ENCODE results near the gene PPP2R5C.

PPP2R5C gene

GRCh38 chr14:101855958-101856357 lies 94.4 kb downstream of the PPP2R5C start:
- TF ChIP-seq CTCF (IDR thresholded peaks at IDR 0.05; ENCODE audit: insufficient read depth, low read length, poor library complexity, severe bottlenecking): no peak
- Histone ChIP-seq H3K36me3 (ENCODE audit: control insufficient read depth, insufficient read depth, low read length) (peaks cover 3% of the 10 kb centered on the region), H3K4me3 (replicated peaks; ENCODE audit: low read depth, low read length) (no peak overlapping the region), H3K27me3 (replicated peaks; ENCODE audit: control insufficient read depth, insufficient read depth, low read length) (no peaks in the 10 kb centered on the region)
- no peak for DNase-seq (ENCODE audit: extremely low read depth, insufficient read length)

DNA sequence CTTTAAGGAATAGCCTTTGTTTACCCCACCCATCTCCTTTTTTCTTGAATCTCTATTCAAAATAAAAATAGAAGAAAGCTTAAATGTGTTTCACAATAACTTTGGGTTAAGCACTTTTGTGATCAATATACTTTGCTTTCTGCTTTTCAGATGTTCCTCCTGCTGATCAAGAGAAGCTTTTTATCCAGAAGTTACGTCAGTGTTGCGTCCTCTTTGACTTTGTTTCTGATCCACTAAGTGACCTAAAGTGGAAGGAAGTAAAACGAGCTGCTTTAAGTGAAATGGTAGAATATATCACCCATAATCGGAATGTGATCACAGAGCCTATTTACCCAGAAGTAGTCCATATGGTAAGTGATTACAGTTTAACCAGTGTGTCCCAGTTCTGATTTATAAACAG lies 95.0 kb downstream of the PPP2R5C start:
- TF ChIP-seq CTCF (IDR thresholded peaks at IDR 0.05; ENCODE audit: insufficient read depth, low read length, poor library complexity, severe bottlenecking): no peak
- no peak overlapping the region for H3K4me3 ChIP-seq (replicated peaks; ENCODE audit: low read depth, low read length)
- peaks cover 3% of the 10 kb centered on the region for H3K36me3 ChIP-seq (ENCODE audit: control insufficient read depth, insufficient read depth, low read length)
- no peak for DNase-seq (ENCODE audit: extremely low read depth, insufficient read length)
- H3K27me3 ChIP-seq (replicated peaks; ENCODE audit: control insufficient read depth, insufficient read depth, low read length): no peaks in the 10 kb centered on the region

GRCh38 chr14:101857226-101857625 lies 95.7 kb downstream of the PPP2R5C start:
- DNase-seq (ENCODE audit: extremely low read depth, insufficient read length): no peak
- TF ChIP-seq CTCF (IDR thresholded peaks at IDR 0.05; ENCODE audit: insufficient read depth, low read length, poor library complexity, severe bottlenecking): no peak

GRCh38 chr14:101858791-101859537 lies 97.5 kb downstream of the PPP2R5C start:
- Histone ChIP-seq H3K4me3 (replicated peaks; ENCODE audit: low read depth, low read length) (no peak overlapping the region), H3K36me3 (ENCODE audit: control insufficient read depth, insufficient read depth, low read length) (peaks cover 3% of the 10 kb centered on the region), H3K27me3 (replicated peaks; ENCODE audit: control insufficient read depth, insufficient read depth, low read length) (no peaks in the 10 kb centered on the region)
- TF ChIP-seq CTCF (IDR thresholded peaks at IDR 0.05; ENCODE audit: insufficient read depth, low read length, poor library complexity, severe bottlenecking): no peak
- DNase-seq (ENCODE audit: extremely low read depth, insufficient read length): no peak

More at GRCh38 chr14:101857226-101857625, 95.7 kb downstream of the PPP2R5C start:
- Histone ChIP-seq H3K36me3 (ENCODE audit: control insufficient read depth, insufficient read depth, low read length) (peaks cover 3% of the 10 kb centered on the region), H3K27me3 (replicated peaks; ENCODE audit: control insufficient read depth, insufficient read depth, low read length) (no peaks in the 10 kb centered on the region), H3K4me3 (replicated peaks; ENCODE audit: low read depth, low read length) (no peak overlapping the region)

GRCh38 chr14:101859538-101859902 lies 98.0 kb downstream of the PPP2R5C start:
- H3K27me3 ChIP-seq (replicated peaks; ENCODE audit: control insufficient read depth, insufficient read depth, low read length): no peaks in the 10 kb centered on the region
- H3K4me3 ChIP-seq (replicated peaks; ENCODE audit: low read depth, low read length): no peak overlapping the region
- peaks cover 3% of the 10 kb centered on the region for H3K36me3 ChIP-seq (ENCODE audit: control insufficient read depth, insufficient read depth, low read length)
- TF ChIP-seq CTCF (IDR thresholded peaks at IDR 0.05; ENCODE audit: insufficient read depth, low read length, poor library complexity, severe bottlenecking): no peak
- no peak for DNase-seq (ENCODE audit: extremely low read depth, insufficient read length)

GRCh38 chr14:101859958-101860357 lies 98.4 kb downstream of the PPP2R5C start:
- Histone ChIP-seq H3K4me3 (replicated peaks; ENCODE audit: low read depth, low read length) (no peak overlapping the region), H3K36me3 (ENCODE audit: control insufficient read depth, insufficient read depth, low read length) (peaks cover 3% of the 10 kb centered on the region)
- no peak for DNase-seq (ENCODE audit: extremely low read depth, insufficient read length)

More at GRCh38 chr14:101859958-101860357, 98.4 kb downstream of the PPP2R5C start:
- no peak for TF ChIP-seq CTCF (IDR thresholded peaks at IDR 0.05; ENCODE audit: insufficient read depth, low read length, poor library complexity, severe bottlenecking)
- no peaks in the 10 kb centered on the region for H3K27me3 ChIP-seq (replicated peaks; ENCODE audit: control insufficient read depth, insufficient read depth, low read length)
